HepG2 (cell line): Measurements from ENCODE around the gene AQP10. TPM values are rescaled to one million over a fixed set of nuclear protein-coding genes. Genes with fewer than 3 reads are reported as not detected.

Experiments
- CREBL2 ChIP-seq: sonication (generic); formaldehyde crosslinking; IDR thresholded peaks from 2 replicates; pipeline ENCODE4 v1.8.1; 2023; ENCODE audit warnings: missing genetic modification reagents, mild to moderate bottlenecking, borderline replicate concordance
- ETS1 ChIP-seq: sonication (generic); formaldehyde crosslinking; IDR thresholded peaks from 2 replicates; pipeline ENCODE4 v1.4.0; 2020; ENCODE audit warnings: missing genetic modification reagents
- FOXA3 ChIP-seq: IDR thresholded peaks from 2 replicates; pipeline ENCODE4 v1.6.1; 2016; ENCODE audit warnings: missing genetic modification reagents, missing compliant biosample characterization
- HNF1B ChIP-seq: sonication (generic); formaldehyde crosslinking; IDR thresholded peaks from 2 replicates; pipeline ENCODE4 v1.5.1; 2020; ENCODE audit warnings: mild to moderate bottlenecking, moderate library complexity, missing genetic modification reagents
- KDM5A ChIP-seq: fragments of 200-600 bp; sonication (generic); IDR thresholded peaks from 2 replicates; pipeline ENCODE4 v1.7.0; 2018; ENCODE audit warnings: antibody characterized with exemption, mild to moderate bottlenecking, low read length, borderline replicate concordance
- LRRFIP1 ChIP-seq: sonication (generic); formaldehyde crosslinking; conservative IDR thresholded peaks from 2 replicates; pipeline ENCODE4 v1.4.0; 2020; ENCODE audit warnings: missing genetic modification reagents
- MED13 ChIP-seq: sonication (generic); formaldehyde crosslinking; IDR thresholded peaks from 2 replicates; pipeline ENCODE4 v1.5.0; 2020; ENCODE audit warnings: missing genetic modification reagents
- REST ChIP-seq, 2 experiments: IDR thresholded peaks; 2 replicates each; pipeline ENCODE4 v1.6.1; 2011 to 2012; ENCODE audit warnings: low read length in 2 of 2, borderline replicate concordance in 1 of 2, low read depth in 1 of 2, mild to moderate bottlenecking in 1 of 2, moderate library complexity in 1 of 2
- SALL1 ChIP-seq: sonication (generic); formaldehyde crosslinking; IDR thresholded peaks from 2 replicates; pipeline ENCODE4 v1.8.0; 2022; ENCODE audit warnings: mild to moderate bottlenecking, missing genetic modification reagents
- SOX6 ChIP-seq, 2 experiments: fragments of 450-650 bp in 1 of 2; sonication (generic) in 1 of 2; formaldehyde crosslinking in 1 of 2; IDR thresholded peaks; 2 replicates each; pipeline versions ENCODE4 v1.4.0 to v1.6.1; 2017 to 2020; ENCODE audit warnings: antibody characterized with exemption in 1 of 2, mild to moderate bottlenecking in 1 of 2, missing genetic modification reagents in 1 of 2
- THYN1 ChIP-seq: sonication (generic); formaldehyde crosslinking; IDR thresholded peaks from 2 replicates; pipeline ENCODE4 v1.8.1; 2023; ENCODE audit warnings: low read depth, mild to moderate bottlenecking, moderate library complexity, missing genetic modification reagents, borderline replicate concordance
- ZFYVE20 ChIP-seq: sonication (generic); formaldehyde crosslinking; IDR thresholded peaks from 2 replicates; pipeline ENCODE4 v1.8.0; 2023; ENCODE audit warnings: low read depth, mild to moderate bottlenecking, moderate library complexity, missing genetic modification reagents, borderline replicate concordance
- ZNF484 ChIP-seq: sonication (generic); formaldehyde crosslinking; IDR thresholded peaks from 2 replicates; pipeline ENCODE4 v1.5.1; 2020; ENCODE audit warnings: mild to moderate bottlenecking, low read depth, missing genetic modification reagents, borderline replicate concordance
- ZNF629 ChIP-seq: sonication (generic); formaldehyde crosslinking; conservative IDR thresholded peaks from 2 replicates; pipeline ENCODE4 v1.5.0; 2020; ENCODE audit warnings: missing genetic modification reagents
- ZNF670 ChIP-seq: sonication (generic); formaldehyde crosslinking; IDR thresholded peaks from 2 replicates; pipeline ENCODE4 v1.8.0; 2022; ENCODE audit warnings: mild to moderate bottlenecking, missing genetic modification reagents, borderline replicate concordance
- polyA plus RNA-seq, 8 experiments: library from polyadenylated mRNA; depleted of rRNA in 3 of 8; stranded (reverse) in 7 of 8; unstranded in 1 of 8; fragments of >200 nt; fragmentation: Illumina TruSeq in 4 of 8; extraction: Trizol in 4 of 8; gene quantifications; 2 replicates each; pipeline versions ENCODE4 v1.2.1 to v1.2.3, GENCODE V29; 2011 to 2016; ENCODE audit warnings: low read depth in 4 of 8, missing spikeins in 1 of 8, mixed read lengths in 1 of 8; ENCODE audit not compliant: insufficient read depth in 1 of 8
- total RNA-seq, 5 experiments: library from RNA; depleted of rRNA; stranded (reverse); fragments of >200 nt; fragmentation: Illumina TruSeq; extraction: Trizol; gene quantifications; 2 replicates each; pipeline ENCODE4 v1.2.3, GENCODE V29; 2016; ENCODE audit warnings: low read depth in 1 of 5

The AQP10 gene
- total and polyA plus RNA-seq, 2 of the 13 experiments (the other 11 are each of a cell fraction or from before 2014, with no cell fraction given): 0.30 TPM; not detected in 1

GRCh38 chr1:154320882-154321608 lies at the start of gene AQP10 (continued):
- 0 out of 2 replicates have a peak, but pooled peaks have one; percentile 36 for TF ChIP-seq HNF1B (CRISPR knock-in tag)
- TF ChIP-seq LRRFIP1 (CRISPR knock-in tag): no peak
- TF ChIP-seq ZFYVE20: no peak
- TF ChIP-seq KDM5A: no peak
- TF ChIP-seq REST (IDR thresholded peaks at IDR 0.05; ENCODE audit: borderline replicate concordance in 1 of 2, low read depth in 1 of 2, low read length in 2 of 2): no peak
- TF ChIP-seq MED13 (CRISPR knock-in tag): no peak
- TF ChIP-seq SOX6 (IDR thresholded peaks at IDR 0.05): no peak
- peak; percentile 55 for TF ChIP-seq SOX6 (CRISPR knock-in tag; IDR thresholded peaks at IDR 0.05)
- TF ChIP-seq ZNF670: no peak
- no peak for TF ChIP-seq ZNF629 (CRISPR knock-in tag)
- no peak for TF ChIP-seq THYN1
- TF ChIP-seq ETS1: no peak
- TF ChIP-seq ZNF484 (CRISPR knock-in tag): no peak
- TF ChIP-seq CREBL2: no peak
- TF ChIP-seq SALL1 (CRISPR knock-in tag): peak; percentile 43; the same call in 1 of the 2 replicates
- peak; percentile 9; the same call in 1 of the 2 replicates for TF ChIP-seq FOXA3 (CRISPR knock-in tag)
